Hepatocyte (in vitro differentiated cells): ENCODE data around the gene DOCK2. TPM values are rescaled to one million over a fixed set of nuclear protein-coding genes. Genes with fewer than 3 reads are reported as not detected.

Experiments used
- DNase-seq: peaks from one replicate; pipeline ENCODE4 v3.0.0-alpha.2; 2016; ENCODE audit warnings: low spot score
- H2AFZ ChIP-seq: fragments of 200-600 bp; sonication (generic); 2 replicates; pipeline ENCODE4 v1.6.0; 2016; ENCODE audit warnings: antibody characterized with exemption, mild to moderate bottlenecking
- H3K27ac ChIP-seq: fragments of 200-600 bp; sonication (generic); 2 replicates; pipeline ENCODE4 v1.5.1; 2016; ENCODE audit warnings: mild to moderate bottlenecking
- H3K27me3 ChIP-seq: fragments of 200-600 bp; sonication (generic); 2 replicates; pipeline ENCODE4 v1.6.1; 2016
- H3K36me3 ChIP-seq: fragments of 200-600 bp; sonication (generic); replicated peaks from 2 replicates; pipeline ENCODE4 v1.5.1; 2016; ENCODE audit warnings: low read depth; ENCODE audit not compliant: insufficient read depth
- H3K4me1 ChIP-seq: fragments of 200-600 bp; sonication (generic); 2 replicates; pipeline ENCODE4 v1.5.1; 2016; ENCODE audit warnings: mild to moderate bottlenecking, moderate library complexity; ENCODE audit not compliant: insufficient read depth
- H3K4me2 ChIP-seq: fragments of 200-600 bp; sonication (generic); 2 replicates; pipeline ENCODE4 v1.6.0; 2016
- H3K4me3 ChIP-seq: fragments of 200-600 bp; sonication (generic); 2 replicates; pipeline ENCODE4 v1.5.1; 2016; ENCODE audit warnings: mild to moderate bottlenecking
- H3K79me2 ChIP-seq: fragments of 200-600 bp; sonication (generic); 2 replicates; pipeline ENCODE4 v1.6.0; 2017; ENCODE audit warnings: mild to moderate bottlenecking
- H3K9me2 ChIP-seq: fragments of 200-600 bp; sonication (generic); replicated peaks from 2 replicates; pipeline ENCODE4 v1.6.0; 2017; ENCODE audit warnings: mild to moderate bottlenecking; ENCODE audit not compliant: insufficient read depth
- H3K9me3 ChIP-seq: fragments of 200-600 bp; sonication (generic); 2 replicates; pipeline ENCODE4 v1.5.1; 2016; ENCODE audit warnings: low read depth, mild to moderate bottlenecking
- H4K20me1 ChIP-seq: fragments of 200-600 bp; sonication (generic); 2 replicates; pipeline ENCODE4 v1.6.0; 2016; ENCODE audit warnings: mild to moderate bottlenecking; ENCODE audit not compliant: insufficient read depth, poor library complexity, severe bottlenecking
- EZH2 ChIP-seq: fragments of 200-600 bp; sonication (generic); IDR thresholded peaks from 2 replicates; pipeline ENCODE4 v1.6.1; 2016; ENCODE audit warnings: antibody characterized with exemption, mild to moderate bottlenecking, borderline replicate concordance
- EZH2phosphoT487 ChIP-seq: fragments of 200-600 bp; sonication (generic); IDR thresholded peaks from one replicate; pipeline ENCODE4 v1.6.1; 2018; ENCODE audit warnings: antibody characterized with exemption, mild to moderate bottlenecking, low read depth, moderate library complexity; ENCODE audit not compliant: unreplicated experiment, severe bottlenecking
- WGBS: methylation state at CpG from one replicate; pipeline ENCODE4 v1.1.6; 2016; ENCODE audit warnings: low lambda C conversion rate; ENCODE audit errors: missing lambda C conversion rate; 5-methylcytosine and 5-hydroxymethylcytosine counted together
- polyA plus RNA-seq: library from polyadenylated mRNA; unstranded; fragments of >200 nt; fragmentation: Nextera tagmentation; extraction: Ambion mirVana; gene quantifications from 2 replicates; pipeline ENCODE4 v1.2.1, GENCODE V29; 2016
- total RNA-seq: library from RNA; depleted of rRNA; stranded (reverse); fragments of >200 nt; gene quantifications from 2 replicates; pipeline ENCODE4 v1.2.3, GENCODE V29; 2014
- TF ChIP-seq, protein P1 (sequence below): fragments of 200-600 bp; sonication (generic); IDR thresholded peaks from 2 replicates; pipeline ENCODE4 v1.5.1; 2016; ENCODE audit warnings: antibody characterized with exemption, mild to moderate bottlenecking; ENCODE audit not compliant: poor library complexity

The DOCK2 gene
- total and polyA plus RNA-seq, 2 experiments from 2014 or later: 0.60 TPM; not detected in 1

GRCh38 chr5:169691471-169691870 is 54.4 kb downstream of the DOCK2 start:
- Histone ChIP-seq H3K4me2 (no peak overlapping the region), H3K9me3 (no peaks in the 10 kb centered on the region), H3K27ac (no peak overlapping the region), H3K79me2 (no peaks in the 10 kb centered on the region), H3K9me2 (no peaks in the 10 kb centered on the region), H3K4me1 (no peaks in the 10 kb centered on the region), H4K20me1 (no peaks in the 10 kb centered on the region), H3K27me3 (peaks cover 5% of the 10 kb centered on the region), H3K36me3 (no peaks in the 10 kb centered on the region), H3K4me3 (no peak overlapping the region), H2AFZ (no peak overlapping the region)
- no peak for TF ChIP-seq EZH2
- 45% methylated on average over 1 of the region's 1 CpG for WGBS
- DNase-seq: no peak

GRCh38 chr5:169694091-169694625 is 57.1 kb downstream of the DOCK2 start:
- H3K79me2 ChIP-seq: no peaks in the 10 kb centered on the region
- no peaks in the 10 kb centered on the region for H3K36me3 ChIP-seq
- no peak overlapping the region for H2AFZ ChIP-seq
- no peaks in the 10 kb centered on the region for H3K9me3 ChIP-seq
- no peak overlapping the region for H3K27ac ChIP-seq
- no peaks in the 10 kb centered on the region for H3K9me2 ChIP-seq
- no peak overlapping the region for H3K4me2 ChIP-seq
- no peak for TF ChIP-seq EZH2phosphoT487
- H4K20me1 ChIP-seq: no peaks in the 10 kb centered on the region
- DNase-seq: no peak
- WGBS: 96% methylated on average over 3 of the region's 3 CpGs
- H3K4me3 ChIP-seq: no peak overlapping the region
- H3K4me1 ChIP-seq: no peaks in the 10 kb centered on the region
- peaks cover 5% of the 10 kb centered on the region for H3K27me3 ChIP-seq

DNA sequence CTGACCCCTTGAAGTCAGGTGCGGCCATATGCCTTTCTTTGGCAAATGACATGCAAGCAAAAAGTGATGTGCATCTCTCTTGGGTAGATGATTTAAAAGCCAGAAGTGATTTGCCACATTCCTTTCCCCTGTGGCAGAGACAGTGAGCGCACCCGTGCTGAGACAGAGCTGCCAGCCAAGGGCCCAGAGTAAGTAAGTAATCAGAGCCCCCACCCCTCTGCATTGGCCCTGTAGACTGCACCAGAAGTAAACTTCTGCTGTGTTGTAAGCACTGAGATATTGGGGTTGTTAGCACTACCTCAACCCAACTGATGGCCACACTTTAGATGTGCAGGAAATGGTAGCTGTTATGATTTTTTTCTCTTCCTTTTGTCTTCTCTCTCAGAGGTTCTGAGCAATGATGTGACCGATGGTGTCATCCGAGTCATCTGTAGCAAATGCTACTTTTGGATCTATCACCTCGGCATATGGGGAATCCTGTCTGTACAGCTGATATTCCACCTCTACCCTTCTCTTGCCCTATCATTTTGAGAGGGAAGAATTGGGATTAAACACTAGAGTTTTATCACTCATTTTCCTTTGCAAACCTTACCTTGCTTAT is 58.0 kb downstream of the DOCK2 start:
- no peaks in the 10 kb centered on the region for H4K20me1 ChIP-seq
- no peak overlapping the region for H3K27ac ChIP-seq
- H3K79me2 ChIP-seq: no peaks in the 10 kb centered on the region
- H2AFZ ChIP-seq: no peak overlapping the region
- H3K4me3 ChIP-seq: no peak overlapping the region
- TF ChIP-seq EZH2 (no peak), EZH2phosphoT487 (no peak)
- TF ChIP-seq, protein P1, sequence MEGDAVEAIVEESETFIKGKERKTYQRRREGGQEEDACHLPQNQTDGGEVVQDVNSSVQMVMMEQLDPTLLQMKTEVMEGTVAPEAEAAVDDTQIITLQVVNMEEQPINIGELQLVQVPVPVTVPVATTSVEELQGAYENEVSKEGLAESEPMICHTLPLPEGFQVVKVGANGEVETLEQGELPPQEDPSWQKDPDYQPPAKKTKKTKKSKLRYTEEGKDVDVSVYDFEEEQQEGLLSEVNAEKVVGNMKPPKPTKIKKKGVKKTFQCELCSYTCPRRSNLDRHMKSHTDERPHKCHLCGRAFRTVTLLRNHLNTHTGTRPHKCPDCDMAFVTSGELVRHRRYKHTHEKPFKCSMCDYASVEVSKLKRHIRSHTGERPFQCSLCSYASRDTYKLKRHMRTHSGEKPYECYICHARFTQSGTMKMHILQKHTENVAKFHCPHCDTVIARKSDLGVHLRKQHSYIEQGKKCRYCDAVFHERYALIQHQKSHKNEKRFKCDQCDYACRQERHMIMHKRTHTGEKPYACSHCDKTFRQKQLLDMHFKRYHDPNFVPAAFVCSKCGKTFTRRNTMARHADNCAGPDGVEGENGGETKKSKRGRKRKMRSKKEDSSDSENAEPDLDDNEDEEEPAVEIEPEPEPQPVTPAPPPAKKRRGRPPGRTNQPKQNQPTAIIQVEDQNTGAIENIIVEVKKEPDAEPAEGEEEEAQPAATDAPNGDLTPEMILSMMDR: no peak
- DNase-seq: no peak
- 84% methylated on average over 6 of the region's 6 CpGs for WGBS
- H3K27me3 ChIP-seq: no peaks in the 10 kb centered on the region
- H3K4me1 ChIP-seq: no peaks in the 10 kb centered on the region
- no peaks in the 10 kb centered on the region for H3K9me2 ChIP-seq
- no peaks in the 10 kb centered on the region for H3K9me3 ChIP-seq
- no peak overlapping the region for H3K4me2 ChIP-seq
- no peaks in the 10 kb centered on the region for H3K36me3 ChIP-seq

DNA sequence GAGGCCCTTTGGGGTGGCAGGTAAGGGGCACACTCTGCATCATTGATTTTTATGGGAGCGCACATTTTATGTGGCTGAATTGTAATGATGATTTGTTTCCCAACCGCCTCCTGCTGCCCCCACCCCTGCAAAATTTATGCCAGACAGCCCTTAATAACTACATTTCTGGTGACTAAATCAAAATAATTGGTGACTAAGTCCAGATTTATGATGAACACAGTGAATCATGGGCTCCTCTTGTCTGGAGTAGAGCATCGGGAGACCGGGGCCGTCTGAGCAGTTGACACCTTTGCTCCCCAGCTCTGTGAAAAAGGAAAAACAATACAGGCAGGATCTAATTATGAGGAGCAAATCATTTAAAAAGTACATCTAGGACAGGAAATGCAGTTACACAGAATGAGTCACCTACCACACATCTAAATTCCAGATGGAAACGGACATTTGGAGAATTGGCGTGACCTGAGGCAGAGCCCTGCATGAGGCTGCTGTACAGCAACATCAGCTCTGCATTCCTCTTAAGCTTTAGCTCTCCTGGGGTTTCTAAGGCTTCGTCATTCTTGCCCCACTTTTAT is 58.9 kb downstream of the DOCK2 start:
- TF ChIP-seq, protein P1: no peak
- Histone ChIP-seq H4K20me1 (no peaks in the 10 kb centered on the region), H3K27ac (no peak overlapping the region), H3K79me2 (no peaks in the 10 kb centered on the region), H3K27me3 (no peaks in the 10 kb centered on the region), H2AFZ (no peak overlapping the region), H3K4me3 (no peak overlapping the region), H3K4me1 (no peaks in the 10 kb centered on the region), H3K9me3 (no peaks in the 10 kb centered on the region), H3K36me3 (no peaks in the 10 kb centered on the region), H3K4me2 (no peak overlapping the region), H3K9me2 (no peaks in the 10 kb centered on the region)
- WGBS: 65% methylated on average over 8 of the region's 8 CpGs
- DNase-seq: no peak
